ENCODE data around the gene ATOH8. TPM values are rescaled to one million over a fixed set of nuclear protein-coding genes. Genes with fewer than 3 reads are reported as not detected.

ATOH8 gene
- total RNA-seq, 1 donor from 2014 or later, result not detected

- no peaks in the 10 kb centered on the region for H3K36me3 Mint-ChIP-seq (ENCODE audit: low read depth)
- TF ChIP-seq CTCF (IDR thresholded peaks at IDR 0.05), result no peak
- H3K27me3 Mint-ChIP-seq, result peaks cover 20% of the 10 kb centered on the region
- intact Hi-C loops (cut with micrococcal nuclease), result no loop called here
- no peak overlapping the region for H3K4me3 Mint-ChIP-seq
- ATAC-seq (ENCODE audit: low read depth) (no peak), DNase-seq (no peak)
- ChIA-PET POLR2A (no interaction called here), CTCF (interaction anchor here (0.7 to 3.7 kb wide), 2 partner anchors 87 to 89 kb away, joined by 3 to 25 read pairs; no protein-coding TSS in a partner anchor)
- no peak overlapping the region for H3K27ac Mint-ChIP-seq
- H3K4me1 Mint-ChIP-seq, result peaks cover 2% of the 10 kb centered on the region
- no peaks in the 10 kb centered on the region for H3K9me3 Mint-ChIP-seq
These were observed 29.0 kb upstream of the ATOH8 start for GRCh38 chr2:85724731-85725181.

GRCh38 chr2:85725451-85725850 lies 28.3 kb upstream of the ATOH8 start:
- Mint-ChIP-seq H3K27me3 (peaks cover 18% of the 10 kb centered on the region), H3K27ac (no peak overlapping the region), H3K4me1 (peaks cover 2% of the 10 kb centered on the region), H3K9me3 (no peaks in the 10 kb centered on the region), H3K36me3 (ENCODE audit: low read depth) (no peaks in the 10 kb centered on the region), H3K4me3 (no peak overlapping the region)
- DNase-seq (no peak), ATAC-seq (ENCODE audit: low read depth) (no peak)
- intact Hi-C loops (cut with micrococcal nuclease), result no loop called here
- ChIA-PET CTCF (interaction anchor here (3.7 kb wide), 1 partner anchor 88 kb away, joined by 25 read pairs; no protein-coding TSS in a partner anchor), POLR2A (no interaction called here)
- TF ChIP-seq CTCF (IDR thresholded peaks at IDR 0.05), result no peak

- CTCF ChIA-PET, result interaction anchor here (2.8 to 3.7 kb wide), 2 partner anchors 86 kb away, joined by 25 to 77 read pairs; no protein-coding TSS in a partner anchor
These were observed 26.0 kb upstream of the ATOH8 start for GRCh38 chr2:85727798-85728197.

GRCh38 chr2:85728342-85728741 lies 25.4 kb upstream of the ATOH8 start:
- no peak for DNase-seq
- ATAC-seq (ENCODE audit: low read depth), result no peak
- no peak overlapping the region for H3K4me3 Mint-ChIP-seq
- no peak overlapping the region for H3K27ac Mint-ChIP-seq
- H3K9me3 Mint-ChIP-seq, result no peaks in the 10 kb centered on the region
- ChIA-PET CTCF (interaction anchor here (0.7 to 2.8 kb wide), 29 partner anchors 8 to 375 kb away, joined by 3 to 77 read pairs (median 4); partner anchors contain the start of gene ATOH8), POLR2A (no interaction called here)
- H3K36me3 Mint-ChIP-seq (ENCODE audit: low read depth), result no peaks in the 10 kb centered on the region
- peaks cover 2% of the 10 kb centered on the region for H3K4me1 Mint-ChIP-seq
- peaks cover 18% of the 10 kb centered on the region for H3K27me3 Mint-ChIP-seq
- intact Hi-C loops (cut with micrococcal nuclease), result no loop called here
- TF ChIP-seq CTCF (IDR thresholded peaks at IDR 0.05), result no peak

More at GRCh38 chr2:85727798-85728197, 26.0 kb upstream of the ATOH8 start:
- TF ChIP-seq CTCF (IDR thresholded peaks at IDR 0.05), result no peak
- H3K27ac Mint-ChIP-seq, result no peak overlapping the region
- peaks cover 18% of the 10 kb centered on the region for H3K27me3 Mint-ChIP-seq
- H3K4me1 Mint-ChIP-seq, result peaks cover 2% of the 10 kb centered on the region
- intact Hi-C loops (cut with micrococcal nuclease), result no loop called here
- no peaks in the 10 kb centered on the region for H3K36me3 Mint-ChIP-seq (ENCODE audit: low read depth)
- no peak overlapping the region for H3K4me3 Mint-ChIP-seq
- H3K9me3 Mint-ChIP-seq, result no peaks in the 10 kb centered on the region
- POLR2A ChIA-PET, result no interaction called here
- DNase-seq (no peak), ATAC-seq (ENCODE audit: low read depth) (no peak)

GRCh38 chr2:85728883-85729824 lies 24.6 kb upstream of the ATOH8 start:
- no peaks in the 10 kb centered on the region for H3K9me3 Mint-ChIP-seq
- TF ChIP-seq CTCF (IDR thresholded peaks at IDR 0.05), result peak; percentile 32
- H3K36me3 Mint-ChIP-seq (ENCODE audit: low read depth), result no peaks in the 10 kb centered on the region
- H3K27me3 Mint-ChIP-seq, result peaks cover 18% of the 10 kb centered on the region
- H3K4me3 Mint-ChIP-seq, result no peak overlapping the region
- H3K27ac Mint-ChIP-seq, result peak overlapping the region; percentile 41
- peak; percentile 94 for ATAC-seq (ENCODE audit: low read depth)
- POLR2A ChIA-PET, result no interaction called here
- intact Hi-C loops (cut with micrococcal nuclease), result loop anchor here (1.0 kb wide), 3 partner anchors 85 to 351 kb away; no protein-coding TSS in a partner anchor
- CTCF ChIA-PET, result interaction anchor here (0.6 to 2.8 kb wide), 32 partner anchors 8 to 739 kb away, joined by 3 to 77 read pairs (median 4); partner anchors contain the start of gene ATOH8
- peak; percentile 76 for DNase-seq
- H3K4me1 Mint-ChIP-seq, result peaks cover 2% of the 10 kb centered on the region
